Upper lobe of right lung (tissue), 1 donor: Measurements from ENCODE around the gene FOXC2. TPM values are rescaled to one million over a fixed set of nuclear protein-coding genes. Genes with fewer than 3 reads are reported as not detected.

Source experiments
- ATAC-seq: fragments of 200-7000 bp; cut with Tn5 transposase; one replicate; pipeline ENCODE4 v1.9.1; 2020; ENCODE audit warnings: mild to moderate bottlenecking, moderate library complexity
- DNase-seq: peaks from one replicate; pipeline ENCODE4 v3.0.0-alpha.2; 2020
- H3K27ac ChIP-seq: fragments of 200-600 bp; one replicate; pipeline ENCODE4 v1.8.0; 2022
- H3K27me3 ChIP-seq: fragments of 200-600 bp; one replicate; pipeline ENCODE4 v1.8.0; 2022; ENCODE audit warnings: mild to moderate bottlenecking
- H3K36me3 ChIP-seq: fragments of 200-600 bp; one replicate; pipeline ENCODE4 v1.8.0; 2022
- H3K4me1 ChIP-seq: fragments of 200-600 bp; one replicate; pipeline ENCODE4 v1.8.0; 2022
- H3K4me3 ChIP-seq: fragments of 200-600 bp; one replicate; pipeline ENCODE4 v1.8.0; 2022; ENCODE audit warnings: mild to moderate bottlenecking
- H3K9me3 ChIP-seq: fragments of 200-600 bp; one replicate; pipeline ENCODE4 v1.8.0; 2022
- CTCF ChIP-seq: fragments of 200-600 bp; IDR thresholded peaks from one replicate; pipeline ENCODE4 v1.8.0; 2022; ENCODE audit warnings: antibody characterized with exemption
- intact Hi-C: fragments of 100-400 bp; cut with DNase I; formaldehyde crosslinking; loops from one replicate; pipeline ENCODE4 v1.11.0; 2022
- total RNA-seq: library from RNA; stranded (reverse); fragmentation: NEBNext Ultra II Directional; extraction: Animal tissue kit (Norgen Biotek cat#: 25700); gene quantifications from one replicate; pipeline ENCODE4 v1.2.1, GENCODE V29; 2021
- donor health status: DM: no; HTN: yes; CAD: no; lungs with severe emphysema.

FOXC2 gene
- total RNA-seq, 1 donor from 2014 or later, result 1.1 TPM

- H3K9me3 ChIP-seq, result no peaks in the 10 kb centered on the region
- H3K4me1 ChIP-seq, result peaks cover 11% of the 10 kb centered on the region
- peaks cover 55% of the 10 kb centered on the region for H3K27me3 ChIP-seq
These were observed 14.2 kb downstream of the FOXC2 start for GRCh38 chr16:86580791-86581170.

GRCh38 chr16:86581458-86581857 lies 14.8 kb downstream of the FOXC2 start:
- intact Hi-C loops, result no loop called here
- peaks cover 48% of the 10 kb centered on the region for H3K27me3 ChIP-seq
- no peak for ATAC-seq

More at GRCh38 chr16:86580791-86581170, 14.2 kb downstream of the FOXC2 start:
- Histone ChIP-seq H3K27ac (no peak overlapping the region), H3K4me3 (no peak overlapping the region), H3K36me3 (no peaks in the 10 kb centered on the region)
- no peak for TF ChIP-seq CTCF
- intact Hi-C loops, result no loop called here
- ATAC-seq (no peak), DNase-seq (no peak)

GRCh38 chr16:86584071-86584685 lies 17.5 kb downstream of the FOXC2 start:
- Histone ChIP-seq H3K36me3 (no peaks in the 10 kb centered on the region), H3K9me3 (no peaks in the 10 kb centered on the region), H3K27ac (no peak overlapping the region), H3K4me1 (no peaks in the 10 kb centered on the region), H3K27me3 (peaks cover 22% of the 10 kb centered on the region), H3K4me3 (no peak overlapping the region)
- no peak for TF ChIP-seq CTCF
- DNase-seq (no peak), ATAC-seq (no peak)
- intact Hi-C loops, result no loop called here

More at GRCh38 chr16:86581458-86581857, 14.8 kb downstream of the FOXC2 start:
- DNase-seq, result no peak
- no peak for TF ChIP-seq CTCF
- Histone ChIP-seq H3K4me3 (no peak overlapping the region), H3K36me3 (no peaks in the 10 kb centered on the region), H3K9me3 (no peaks in the 10 kb centered on the region), H3K4me1 (peaks cover 7% of the 10 kb centered on the region), H3K27ac (no peak overlapping the region)

- DNase-seq (no peak), ATAC-seq (no peak)
- TF ChIP-seq CTCF, result no peak
- Histone ChIP-seq H3K4me3 (no peak overlapping the region), H3K4me1 (no peaks in the 10 kb centered on the region), H3K9me3 (no peaks in the 10 kb centered on the region), H3K36me3 (no peaks in the 10 kb centered on the region), H3K27me3 (peaks cover 14% of the 10 kb centered on the region), H3K27ac (no peak overlapping the region)
- intact Hi-C loops, result no loop called here
These were observed 18.4 kb downstream of the FOXC2 start for GRCh38 chr16:86584726-86585721.

GRCh38 chr16:86585821-86586611 lies 19.4 kb downstream of the FOXC2 start:
- H3K36me3 ChIP-seq, result no peaks in the 10 kb centered on the region
- DNase-seq (no peak), ATAC-seq (no peak)
- no peaks in the 10 kb centered on the region for H3K4me1 ChIP-seq
- intact Hi-C loops, result no loop called here
- no peaks in the 10 kb centered on the region for H3K9me3 ChIP-seq
- no peak overlapping the region for H3K27ac ChIP-seq
- H3K4me3 ChIP-seq, result no peak overlapping the region
- peaks cover 4% of the 10 kb centered on the region for H3K27me3 ChIP-seq
- no peak for TF ChIP-seq CTCF
